Activated naive CD8-positive, alpha-beta T cell treated with anti-CD3 and anti-CD28 coated beads, Interleukin-2, amount 10 ng/mL, durations not matched to agents 7 days and 5 days (primary cell): ENCODE data around the gene IL27RA. TPM values are rescaled to one million over a fixed set of nuclear protein-coding genes. Genes with fewer than 3 reads are reported as not detected.

Experiments
- total RNA-seq, 2 experiments: library from RNA; stranded (reverse); gene quantifications; one replicate each; pipeline ENCODE4 v1.2.3, GENCODE V29; 2021

IL27RA gene
- total RNA-seq, 2 experiments from 2014 or later = 41.6 to 43.8 TPM

Other genes with a start within 250 kb of the IL27RA start
- 1 to 10 TPM; 9.6 to 9.9 TPM for gene ZSWIM4, start 236.3 kb upstream of the IL27RA start, total RNA-seq
- 1 to 10 TPM in 1 of 2 experiments, not detected in 1; 2.3 TPM for gene NANOS3, start 154.6 kb upstream of the IL27RA start, total RNA-seq
- 1 to 10 TPM; 5.5 to 7.2 TPM for gene BRME1, start 125.6 kb upstream of the IL27RA start, total RNA-seq
- 10 to 100 TPM; 34.7 to 34.8 TPM for gene CC2D1A, start 125.6 kb upstream of the IL27RA start, total RNA-seq
- gene PODNL1, start 93.3 kb upstream of the IL27RA start, total RNA-seq = 1 to 10 TPM; 1.2 to 1.4 TPM
- gene DCAF15, start 79.3 kb upstream of the IL27RA start, total RNA-seq = 100 to 1,000 TPM; 105 to 106 TPM
- 10 to 100 TPM; 17.7 to 22.2 TPM for gene RFX1, start 25.4 kb upstream of the IL27RA start, total RNA-seq
- gene RLN3, start 3.6 kb upstream of the IL27RA start, total RNA-seq = not detected
- not detected for gene PALM3, start 30.3 kb downstream of the IL27RA start, total RNA-seq
- 1 to 10 TPM; 1.1 to 1.6 TPM for gene MISP3, start 41.0 kb downstream of the IL27RA start, total RNA-seq
- gene C19orf67, start 54.0 kb downstream of the IL27RA start, total RNA-seq = not detected
- gene SAMD1, start 59.0 kb downstream of the IL27RA start, total RNA-seq = 10 to 100 TPM; 58.3 to 65.6 TPM
- 10 to 100 TPM; 64.1 to 66.9 TPM for gene PRKACA, start 86.0 kb downstream of the IL27RA start, total RNA-seq
- gene ASF1B, start 104.8 kb downstream of the IL27RA start, total RNA-seq = 10 to 100 TPM; 75.3 to 82.4 TPM
- gene ADGRL1, start 174.4 kb downstream of the IL27RA start, total RNA-seq = 10 to 100 TPM; 15.0 to 16.4 TPM